K562 treated with DMSO at 1 percent for 4 hours (cell line): ENCODE data around the gene CHAD. TPM values are rescaled to one million over a fixed set of nuclear protein-coding genes. Genes with fewer than 3 reads are reported as not detected.

ENCODE experiments used
- total RNA-seq: library from RNA; unstranded; fragments of 300-600 nt; gene quantifications from 2 replicates; pipeline ENCODE4 v1.2.3, GENCODE V29; 2022; ENCODE audit not compliant: insufficient read depth

Gene CHAD
- total RNA-seq, result 0.38 TPM in 1 of 2 replicates, not detected in the other

GRCh38 chr17:50468304-50469207 is at the start of gene CHAD:
Gene CHAD, minus strand, starts transcription at chr17:50468880. Its CDS starts 67 bp downstream, at chr17:50468813.

DNA sequence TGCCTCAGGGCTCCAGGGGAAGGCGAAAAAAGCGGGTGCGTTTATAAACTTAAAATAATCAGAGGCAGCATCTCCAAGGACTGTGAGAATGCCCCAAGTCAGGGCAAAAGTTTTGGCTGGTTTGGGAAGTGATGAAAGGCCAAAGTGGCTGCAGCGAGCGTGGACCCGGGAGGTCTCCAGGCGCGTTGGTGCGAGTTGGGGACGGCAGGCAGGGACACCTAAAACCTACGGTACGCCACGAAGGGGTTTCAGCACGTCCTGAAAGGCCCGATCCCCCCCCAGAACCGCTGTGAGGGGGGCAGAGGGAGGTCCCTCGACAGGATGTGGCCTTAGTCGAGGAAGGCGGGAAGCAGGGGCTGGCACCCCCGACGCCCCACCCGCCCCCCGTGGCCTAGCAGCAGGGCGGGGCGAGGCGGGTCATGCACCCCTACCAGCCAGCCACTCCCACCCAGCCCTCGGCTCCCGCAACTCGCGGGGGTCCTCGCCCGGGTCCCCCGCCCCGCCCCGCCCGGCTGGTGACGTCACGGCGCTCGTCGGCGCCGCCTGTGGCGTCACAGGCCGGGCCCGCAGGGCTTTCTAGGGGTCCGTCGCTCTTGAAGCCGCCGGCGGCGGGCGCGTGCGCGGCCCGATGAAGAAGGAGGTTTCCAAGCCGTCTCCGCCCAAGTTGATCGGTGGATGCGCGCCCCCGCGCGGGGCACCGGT is 39.3 kb upstream of the CHAD start, which contains the start of gene MYCBPAP:
Gene MYCBPAP (plus strand): TSS at position 569 of the 702 bp plus-strand sequence. CDS start 236 bp downstream, outside the sequence.

GRCh38 chr17:50478391-50479381 is 10.0 kb upstream of the CHAD start, which contains the start of gene RSAD1:
Gene RSAD1, plus strand, starts transcription at chr17:50478860. Its CDS starts 25 bp downstream, at chr17:50478885.

GRCh38 chr17:50425682-50426471 is 42.8 kb downstream of the CHAD start, which contains the start of gene ACSF2:
Gene ACSF2, plus strand, starts transcription at chr17:50426218. Its CDS starts 44 bp downstream, at chr17:50426262.

Other genes with a start within 250 kb of the CHAD start
- gene TMEM92, start 194.4 kb downstream of the CHAD start, total RNA-seq, result 1.3 TPM in 1 of 2 replicates, not detected in the other
- gene XYLT2, start 122.8 kb downstream of the CHAD start, total RNA-seq, result 7.5 and 7.7 TPM in 2 replicates
- gene MRPL27, start 95.7 kb downstream of the CHAD start, total RNA-seq, result 55.0 and 62.6 TPM in 2 replicates
- 12.6 and 13.4 TPM in 2 replicates for gene EME1, start 95.7 kb downstream of the CHAD start, total RNA-seq
- 188 TPM in 2 replicates for gene LRRC59, start 71.4 kb downstream of the CHAD start, total RNA-seq
- 20.7 and 28.9 TPM in 2 replicates for gene ACSF2, start 42.7 kb downstream of the CHAD start, total RNA-seq
- gene RSAD1, start 10.0 kb upstream of the CHAD start, total RNA-seq, result 18.4 and 21.4 TPM in 2 replicates
- not detected in 2 replicates for gene MYCBPAP, start 39.6 kb upstream of the CHAD start, total RNA-seq
- gene EPN3, start 63.9 kb upstream of the CHAD start, total RNA-seq, result not detected in 2 replicates
- 2.9 and 4.8 TPM in 2 replicates for gene SPATA20, start 78.3 kb upstream of the CHAD start, total RNA-seq
- not detected in 2 replicates for gene CACNA1G, start 91.8 kb upstream of the CHAD start, total RNA-seq
- gene ABCC3, start 166.0 kb upstream of the CHAD start, total RNA-seq, result not detected in 2 replicates
- 14.2 and 14.6 TPM in 2 replicates for gene ANKRD40, start 239.0 kb upstream of the CHAD start, total RNA-seq